ENCODE data around the gene CSNK1G2. TPM values are rescaled to one million over a fixed set of nuclear protein-coding genes. Genes with fewer than 3 reads are reported as not detected.

CSNK1G2 gene
- total and polyA plus RNA-seq, 2 experiments from 2014 or later, result 39.6 to 147 TPM

DNA sequence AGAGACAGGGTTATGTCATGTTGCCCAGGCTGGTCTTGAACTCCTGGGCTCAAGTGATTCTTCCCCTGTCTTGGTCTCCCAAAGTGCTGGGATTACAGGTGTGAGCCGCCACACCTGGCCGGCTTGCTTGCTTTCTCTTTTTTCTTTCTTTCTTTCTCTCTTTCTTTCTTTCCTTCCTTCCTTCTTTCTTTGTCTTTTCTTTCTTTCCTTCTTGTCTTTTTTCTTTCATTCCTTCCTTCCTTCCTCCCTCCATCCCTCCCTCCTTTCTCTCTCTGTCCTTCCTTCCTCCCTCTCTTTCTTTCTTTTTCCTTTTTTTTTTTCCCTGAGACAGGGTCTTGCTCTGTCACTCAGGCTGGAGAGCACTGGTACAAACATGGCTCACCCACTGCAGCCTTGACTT, 81.3 kb downstream of the CSNK1G2 start:
- Mint-ChIP-seq H3K4me1 (no peaks in the 10 kb centered on the region), H3K4me3 (no peak overlapping the region), H3K36me3 (ENCODE audit: low read depth) (peaks cover 12% of the 10 kb centered on the region; the same call in 2 of the 3 replicates), H3K27ac (no peak overlapping the region), H3K9me3 (peaks cover 17% of the 10 kb centered on the region), H3K27me3 (ENCODE audit: insufficient read depth, low read depth, poor library complexity) (peaks cover 14% of the 10 kb centered on the region)
- no peak overlapping the region for H2AFZ ChIP-seq
- H3K4me1 ChIP-seq (ENCODE audit: insufficient read depth), result no peaks in the 10 kb centered on the region
- DNase-seq (ENCODE audit: low spot score) (no peak), ATAC-seq (no peak)
- no peak for TF ChIP-seq ZNF331 (CRISPR knock-in tag; IDR thresholded peaks at IDR 0.05; ENCODE audit: low read depth)
- no peak for TF ChIP-seq POLR2AphosphoS5 (IDR thresholded peaks at IDR 0.05; ENCODE audit: low read depth)
- TF ChIP-seq CTCF (conservative IDR thresholded peaks at IDR 0.05; ENCODE audit: low read depth in 2 of 2), result no peak
- no peak for TF ChIP-seq CREB1 (CRISPR knock-in tag; IDR thresholded peaks at IDR 0.05; ENCODE audit: low read depth)
- no peak for TF ChIP-seq EZH2phosphoT487 (IDR thresholded peaks at IDR 0.05; ENCODE audit: unreplicated experiment)
- TF ChIP-seq REST (IDR thresholded peaks at IDR 0.05; ENCODE audit: unreplicated experiment), result no peak
- no peak for TF ChIP-seq STAT1 (IDR thresholded peaks at IDR 0.05; ENCODE audit: unreplicated experiment)
- no peak for TF ChIP-seq ZNF114 (CRISPR knock-in tag; IDR thresholded peaks at IDR 0.05)
- no peak for TF ChIP-seq ZNF462 (CRISPR knock-in tag; IDR thresholded peaks at IDR 0.05)
- no peak for TF ChIP-seq JUNB (IDR thresholded peaks at IDR 0.05; ENCODE audit: unreplicated experiment)
- TF ChIP-seq NANOG (IDR thresholded peaks at IDR 0.05; ENCODE audit: borderline replicate concordance), result no peak
- no peak for TF ChIP-seq EZH2 (IDR thresholded peaks at IDR 0.05; ENCODE audit: low read depth, unreplicated experiment)
- H3K9me2 ChIP-seq (ENCODE audit: insufficient read depth), result no peaks in the 10 kb centered on the region
- no peaks in the 10 kb centered on the region for H3K79me2 ChIP-seq (replicated peaks; ENCODE audit: insufficient read depth)
- H3K27ac ChIP-seq (ENCODE audit: low read depth), result no peak overlapping the region
- H3K36me3 ChIP-seq (ENCODE audit: insufficient read depth), result no peaks in the 10 kb centered on the region
- H3K4me2 ChIP-seq, result no peak overlapping the region
- 0 out of 2 replicates have a peak, but pooled peaks cover 2% of the 10 kb centered on the region for H3F3A ChIP-seq (replicated peaks; ENCODE audit: low read depth)
- H3K4me3 ChIP-seq, result no peak overlapping the region
- no peaks in the 10 kb centered on the region for H3K27me3 ChIP-seq (ENCODE audit: insufficient read depth)
- H4K20me1 ChIP-seq (replicated peaks; ENCODE audit: insufficient read depth), result no peaks in the 10 kb centered on the region; the same call in 1 of the 2 replicates

Measured in GM23338 (cell line).